ENCODE measurements around the gene TMEM232. TPM values are rescaled to one million over a fixed set of nuclear protein-coding genes. Genes with fewer than 3 reads are reported as not detected.

TMEM232 gene
- total RNA-seq, 1 experiment from 2014 or later, result 4.2 TPM

DNA sequence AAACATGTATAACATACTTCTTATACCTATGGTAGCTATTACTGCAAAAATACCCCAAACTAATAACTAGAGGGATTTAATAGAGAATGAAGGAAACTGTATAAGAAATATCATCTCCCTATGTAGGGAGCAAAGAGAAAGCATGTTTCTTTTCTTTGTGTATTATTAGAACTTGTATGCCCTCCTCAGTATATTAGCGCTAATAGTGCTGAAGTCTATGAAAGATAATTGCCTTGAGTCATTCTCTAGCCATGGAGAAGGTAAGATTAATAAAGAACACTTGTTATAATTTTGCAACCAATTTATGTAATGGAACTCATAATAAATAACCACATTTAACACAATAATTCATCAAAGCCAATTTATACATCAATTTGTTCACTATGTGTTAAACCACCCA lies 329.2 kb downstream of the TMEM232 start:
- Histone ChIP-seq H3K9ac (ENCODE audit: low read length) (no peak overlapping the region), H3K36me3 (ENCODE audit: insufficient read depth, low read length) (no peaks in the 10 kb centered on the region), H3K27me3 (ENCODE audit: low read length) (no peaks in the 10 kb centered on the region), H4K20me1 (ENCODE audit: insufficient read depth, low read depth, low read length) (no peaks in the 10 kb centered on the region), H3K4me2 (ENCODE audit: low read depth, low read length, poor library complexity, severe bottlenecking) (no peak overlapping the region), H2AFZ (ENCODE audit: low read length) (no peak overlapping the region), H3K79me2 (ENCODE audit: low read length) (no peaks in the 10 kb centered on the region), H3K4me3 (ENCODE audit: low read length) (no peak overlapping the region), H3K9me2 (replicated peaks; ENCODE audit: insufficient read depth, low read length) (no peaks in the 10 kb centered on the region), H3K9me3 (ENCODE audit: low read length) (no peaks in the 10 kb centered on the region), H3K4me1 (ENCODE audit: low read length) (no peaks in the 10 kb centered on the region), H3K27ac (ENCODE audit: low read length) (no peak overlapping the region)
- DNase-seq, result no peak

DNA sequence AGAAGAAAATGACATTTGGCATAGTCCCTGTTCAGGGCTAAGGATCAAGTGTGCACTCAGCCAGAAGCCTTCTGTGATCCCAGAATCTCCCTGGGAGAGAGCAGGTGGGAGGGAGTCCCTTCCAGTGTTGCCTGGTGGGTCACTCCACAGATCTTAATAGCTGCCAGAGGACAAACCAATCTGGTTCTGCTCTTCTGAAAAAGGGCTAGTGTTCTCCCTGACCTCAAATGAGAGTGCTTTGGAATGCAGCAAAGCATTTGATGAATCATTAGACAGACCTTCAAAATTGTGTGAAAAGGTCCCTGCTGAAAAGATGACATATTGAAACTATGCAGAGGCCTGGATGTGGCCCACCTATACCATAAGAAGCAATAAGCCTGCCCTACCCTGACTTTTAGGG lies 339.7 kb downstream of the TMEM232 start:
- H3K27ac ChIP-seq (ENCODE audit: low read length), result no peak overlapping the region
- H3K36me3 ChIP-seq (ENCODE audit: insufficient read depth, low read length), result no peaks in the 10 kb centered on the region
- no peaks in the 10 kb centered on the region for H3K9me3 ChIP-seq (ENCODE audit: low read length)
- no peak overlapping the region for H3K4me3 ChIP-seq (ENCODE audit: low read length)
- no peak overlapping the region for H3K9ac ChIP-seq (ENCODE audit: low read length)
- H3K79me2 ChIP-seq (ENCODE audit: low read length), result no peaks in the 10 kb centered on the region
- H4K20me1 ChIP-seq (ENCODE audit: insufficient read depth, low read depth, low read length), result no peaks in the 10 kb centered on the region
- no peak for DNase-seq
- no peak overlapping the region for H2AFZ ChIP-seq (ENCODE audit: low read length)
- no peak overlapping the region for H3K4me2 ChIP-seq (ENCODE audit: low read depth, low read length, poor library complexity, severe bottlenecking)
- no peaks in the 10 kb centered on the region for H3K9me2 ChIP-seq (replicated peaks; ENCODE audit: insufficient read depth, low read length)
- no peaks in the 10 kb centered on the region for H3K27me3 ChIP-seq (ENCODE audit: low read length)
- no peaks in the 10 kb centered on the region for H3K4me1 ChIP-seq (ENCODE audit: low read length)

DNA sequence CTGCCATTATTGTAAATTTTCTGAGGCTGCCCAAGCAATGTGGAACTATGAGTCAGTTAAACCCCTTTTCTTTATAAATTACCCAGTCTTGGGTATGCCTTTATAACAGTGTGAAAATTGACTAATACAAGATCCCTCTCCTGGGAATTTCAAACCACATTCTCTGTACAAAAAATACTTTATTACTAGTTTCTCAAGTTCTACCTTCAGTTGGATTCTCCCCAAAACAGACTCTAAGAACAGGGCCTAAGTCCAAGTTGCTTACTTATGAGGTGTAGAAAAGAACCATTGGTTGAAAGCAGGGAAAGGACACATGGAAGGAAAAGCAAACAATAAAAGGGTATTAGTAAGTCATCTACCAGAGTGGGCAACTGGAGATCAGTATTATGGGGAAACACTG lies 343.2 kb downstream of the TMEM232 start:
- H3K4me3 ChIP-seq (ENCODE audit: low read length), result no peak overlapping the region
- H2AFZ ChIP-seq (ENCODE audit: low read length), result no peak overlapping the region
- H3K4me1 ChIP-seq (ENCODE audit: low read length), result no peaks in the 10 kb centered on the region
- no peak overlapping the region for H3K27ac ChIP-seq (ENCODE audit: low read length)
- H3K79me2 ChIP-seq (ENCODE audit: low read length), result no peaks in the 10 kb centered on the region
- no peaks in the 10 kb centered on the region for H3K9me2 ChIP-seq (replicated peaks; ENCODE audit: insufficient read depth, low read length)
- DNase-seq, result no peak
- H3K9ac ChIP-seq (ENCODE audit: low read length), result no peak overlapping the region
- H3K27me3 ChIP-seq (ENCODE audit: low read length), result no peaks in the 10 kb centered on the region
- no peak overlapping the region for H3K4me2 ChIP-seq (ENCODE audit: low read depth, low read length, poor library complexity, severe bottlenecking)
- H3K9me3 ChIP-seq (ENCODE audit: low read length), result no peaks in the 10 kb centered on the region
- no peaks in the 10 kb centered on the region for H4K20me1 ChIP-seq (ENCODE audit: insufficient read depth, low read depth, low read length)
- no peaks in the 10 kb centered on the region for H3K36me3 ChIP-seq (ENCODE audit: insufficient read depth, low read length)

DNA sequence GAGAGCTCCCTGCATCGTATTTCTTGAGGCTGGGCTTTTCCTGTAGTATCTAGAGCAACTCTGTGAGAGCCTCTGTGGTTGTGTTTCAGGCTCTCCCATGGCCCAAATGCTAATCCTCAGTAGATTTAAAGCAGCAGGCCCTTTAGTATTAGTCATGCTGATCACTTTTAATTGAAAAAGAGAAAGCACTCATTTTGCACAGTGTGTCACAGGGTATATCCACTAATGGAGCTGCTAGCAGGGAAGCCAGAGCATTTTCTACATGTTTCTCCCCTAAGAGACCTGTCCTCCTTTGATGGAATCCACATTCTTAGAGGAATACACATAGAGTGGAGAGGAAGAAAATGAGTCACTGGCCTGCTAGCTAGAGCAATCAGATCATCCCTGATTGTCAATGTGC lies 348.5 kb downstream of the TMEM232 start:
- H3K27me3 ChIP-seq (ENCODE audit: low read length), result no peaks in the 10 kb centered on the region
- no peaks in the 10 kb centered on the region for H3K9me3 ChIP-seq (ENCODE audit: low read length)
- no peak overlapping the region for H2AFZ ChIP-seq (ENCODE audit: low read length)
- H3K9me2 ChIP-seq (replicated peaks; ENCODE audit: insufficient read depth, low read length), result no peaks in the 10 kb centered on the region
- no peak overlapping the region for H3K4me2 ChIP-seq (ENCODE audit: low read depth, low read length, poor library complexity, severe bottlenecking)
- no peak overlapping the region for H3K9ac ChIP-seq (ENCODE audit: low read length)
- DNase-seq, result no peak
- H3K36me3 ChIP-seq (ENCODE audit: insufficient read depth, low read length), result no peaks in the 10 kb centered on the region
- no peak overlapping the region for H3K27ac ChIP-seq (ENCODE audit: low read length)
- H3K79me2 ChIP-seq (ENCODE audit: low read length), result no peaks in the 10 kb centered on the region
- H3K4me3 ChIP-seq (ENCODE audit: low read length), result no peak overlapping the region
- no peaks in the 10 kb centered on the region for H4K20me1 ChIP-seq (ENCODE audit: insufficient read depth, low read depth, low read length)
- no peaks in the 10 kb centered on the region for H3K4me1 ChIP-seq (ENCODE audit: low read length)

DNA sequence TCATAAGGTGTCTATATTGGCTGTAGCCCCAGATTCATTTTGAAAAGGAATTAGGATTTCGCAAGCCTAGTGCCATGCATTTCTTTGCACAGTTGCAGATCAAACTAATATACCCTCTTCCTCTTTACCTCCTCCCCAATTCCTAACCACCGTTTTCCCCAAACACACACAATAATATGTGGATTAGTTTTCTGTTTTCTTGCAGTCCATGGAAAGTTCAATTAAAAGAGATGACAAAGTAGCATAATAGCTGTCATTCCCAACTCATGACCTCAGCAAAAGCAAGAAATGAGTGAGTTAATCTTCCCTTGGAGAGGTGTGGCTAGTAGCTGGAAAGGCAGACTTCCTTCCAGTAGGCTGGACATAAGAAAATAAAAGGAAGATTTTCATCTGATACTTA lies 349.1 kb downstream of the TMEM232 start:
- H3K4me1 ChIP-seq (ENCODE audit: low read length), result no peaks in the 10 kb centered on the region
- H3K4me3 ChIP-seq (ENCODE audit: low read length), result no peak overlapping the region
- no peak overlapping the region for H3K27ac ChIP-seq (ENCODE audit: low read length)

DNA sequence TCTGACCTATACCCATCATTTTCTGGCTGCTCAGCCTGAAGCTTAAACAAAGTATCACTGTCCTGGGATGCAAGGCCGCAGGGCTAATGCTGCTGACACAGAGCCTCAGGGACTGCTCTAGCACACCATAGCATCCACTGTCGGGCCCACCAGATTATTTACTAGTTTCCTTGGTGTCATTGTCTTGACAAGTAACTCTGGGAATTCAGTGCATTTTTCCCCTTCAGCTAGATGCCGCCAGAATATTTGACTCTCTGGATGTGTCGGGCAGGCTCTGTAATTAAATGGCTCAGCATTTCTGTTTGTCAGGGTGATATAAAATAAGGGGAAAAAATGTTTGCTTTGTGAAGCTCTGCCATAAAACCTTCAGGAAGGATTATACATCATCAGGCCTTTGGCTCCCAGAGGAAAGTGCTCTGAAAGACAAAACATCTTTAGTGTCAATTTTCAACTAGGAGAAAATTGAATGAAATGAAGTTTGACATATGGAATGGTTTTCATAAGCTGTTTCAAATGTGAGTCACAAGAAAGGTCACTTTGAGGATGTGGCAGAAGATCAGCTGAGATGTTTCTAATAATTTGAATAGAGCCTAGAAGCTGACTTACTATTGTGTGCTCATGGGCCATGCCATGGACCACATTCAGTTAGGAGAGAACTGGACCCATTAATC lies 350.1 kb downstream of the TMEM232 start:
- Histone ChIP-seq H3K9ac (ENCODE audit: low read length) (no peak overlapping the region), H3K79me2 (ENCODE audit: low read length) (no peaks in the 10 kb centered on the region), H2AFZ (ENCODE audit: low read length) (no peak overlapping the region), H3K36me3 (ENCODE audit: insufficient read depth, low read length) (no peaks in the 10 kb centered on the region), H3K9me3 (ENCODE audit: low read length) (no peaks in the 10 kb centered on the region), H3K27me3 (ENCODE audit: low read length) (no peaks in the 10 kb centered on the region), H3K4me1 (ENCODE audit: low read length) (peaks cover 6% of the 10 kb centered on the region), H3K4me3 (ENCODE audit: low read length) (no peak overlapping the region), H3K27ac (ENCODE audit: low read length) (no peak overlapping the region), H4K20me1 (ENCODE audit: insufficient read depth, low read depth, low read length) (no peaks in the 10 kb centered on the region), H3K4me2 (ENCODE audit: low read depth, low read length, poor library complexity, severe bottlenecking) (no peak overlapping the region), H3K9me2 (replicated peaks; ENCODE audit: insufficient read depth, low read length) (no peaks in the 10 kb centered on the region)
- no peak for DNase-seq

More for the DNA sequence above, 349.1 kb downstream of the TMEM232 start:
- H3K27me3 ChIP-seq (ENCODE audit: low read length), result no peaks in the 10 kb centered on the region
- H3K79me2 ChIP-seq (ENCODE audit: low read length), result no peaks in the 10 kb centered on the region
- H3K4me2 ChIP-seq (ENCODE audit: low read depth, low read length, poor library complexity, severe bottlenecking), result no peak overlapping the region
- no peaks in the 10 kb centered on the region for H4K20me1 ChIP-seq (ENCODE audit: insufficient read depth, low read depth, low read length)
- no peak for DNase-seq
- no peak overlapping the region for H3K9ac ChIP-seq (ENCODE audit: low read length)
- no peaks in the 10 kb centered on the region for H3K9me3 ChIP-seq (ENCODE audit: low read length)
- H3K9me2 ChIP-seq (replicated peaks; ENCODE audit: insufficient read depth, low read length), result no peaks in the 10 kb centered on the region
- no peaks in the 10 kb centered on the region for H3K36me3 ChIP-seq (ENCODE audit: insufficient read depth, low read length)
- H2AFZ ChIP-seq (ENCODE audit: low read length), result no peak overlapping the region

DNA sequence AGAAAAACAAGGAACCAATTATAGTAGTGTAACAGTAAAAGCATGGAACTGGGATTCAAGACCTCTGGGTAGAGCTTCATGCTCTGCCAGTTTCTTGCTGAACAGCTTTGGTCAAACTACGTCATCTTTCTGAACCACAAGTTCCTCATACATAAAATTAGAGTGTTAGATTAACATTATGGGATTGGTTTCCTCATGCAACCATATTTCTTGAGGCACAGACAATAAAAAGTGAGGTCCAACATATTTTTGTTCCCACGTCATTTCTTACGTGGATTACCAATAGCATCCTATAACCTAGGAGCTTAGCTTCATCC lies 354.8 kb downstream of the TMEM232 start:
- H3K27me3 ChIP-seq (ENCODE audit: low read length), result no peaks in the 10 kb centered on the region

DNA sequence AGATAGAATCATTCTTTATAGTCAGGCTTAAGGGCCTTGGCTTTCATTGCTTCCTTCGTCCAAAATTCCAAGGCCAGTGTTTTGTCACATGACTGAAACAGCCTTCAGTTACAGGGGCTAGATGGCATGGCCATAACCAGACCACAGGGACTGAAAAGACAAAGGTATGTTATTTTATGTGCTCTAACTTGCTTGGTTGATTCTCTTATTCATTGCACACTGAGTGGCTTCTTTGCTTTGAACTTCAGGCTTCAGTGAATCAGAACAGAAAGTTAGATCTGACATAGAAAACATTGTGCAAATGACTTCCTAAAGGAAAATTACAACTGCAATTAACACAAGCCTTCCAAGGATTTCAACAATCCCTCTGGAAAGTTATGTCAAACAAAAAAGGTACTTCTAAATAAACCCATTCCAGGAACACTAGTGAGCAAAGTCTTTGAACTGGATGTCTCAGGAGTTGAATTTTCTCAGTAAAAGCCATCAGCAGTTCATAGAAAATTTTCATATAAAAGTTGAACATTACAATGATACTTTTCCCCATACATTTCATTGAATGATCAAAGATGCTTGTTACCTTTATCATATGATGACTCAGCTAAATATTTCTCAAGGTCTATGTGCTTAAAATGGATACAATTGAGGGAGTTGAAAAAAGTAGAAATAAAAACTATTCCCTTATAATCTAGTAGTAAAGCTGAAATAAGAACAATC lies 355.3 kb downstream of the TMEM232 start:
- Histone ChIP-seq H2AFZ (ENCODE audit: low read length) (no peak overlapping the region), H3K79me2 (ENCODE audit: low read length) (no peaks in the 10 kb centered on the region), H3K9me3 (ENCODE audit: low read length) (no peaks in the 10 kb centered on the region), H3K9me2 (replicated peaks; ENCODE audit: insufficient read depth, low read length) (no peaks in the 10 kb centered on the region), H3K36me3 (ENCODE audit: insufficient read depth, low read length) (no peaks in the 10 kb centered on the region), H3K4me1 (ENCODE audit: low read length) (peaks cover 11% of the 10 kb centered on the region), H3K9ac (ENCODE audit: low read length) (no peak overlapping the region), H3K4me2 (ENCODE audit: low read depth, low read length, poor library complexity, severe bottlenecking) (no peak overlapping the region), H4K20me1 (ENCODE audit: insufficient read depth, low read depth, low read length) (no peaks in the 10 kb centered on the region), H3K27me3 (ENCODE audit: low read length) (no peaks in the 10 kb centered on the region), H3K27ac (ENCODE audit: low read length) (no peak overlapping the region), H3K4me3 (ENCODE audit: low read length) (no peak overlapping the region)
- no peak for DNase-seq

More for the DNA sequence above, 354.8 kb downstream of the TMEM232 start:
- H4K20me1 ChIP-seq (ENCODE audit: insufficient read depth, low read depth, low read length), result no peaks in the 10 kb centered on the region
- H3K36me3 ChIP-seq (ENCODE audit: insufficient read depth, low read length), result no peaks in the 10 kb centered on the region
- H3K4me1 ChIP-seq (ENCODE audit: low read length), result peaks cover 11% of the 10 kb centered on the region
- H2AFZ ChIP-seq (ENCODE audit: low read length), result no peak overlapping the region
- peak; percentile 52 for DNase-seq
- H3K27ac ChIP-seq (ENCODE audit: low read length), result no peak overlapping the region
- no peak overlapping the region for H3K4me2 ChIP-seq (ENCODE audit: low read depth, low read length, poor library complexity, severe bottlenecking)
- H3K79me2 ChIP-seq (ENCODE audit: low read length), result no peaks in the 10 kb centered on the region
- no peaks in the 10 kb centered on the region for H3K9me3 ChIP-seq (ENCODE audit: low read length)
- no peak overlapping the region for H3K4me3 ChIP-seq (ENCODE audit: low read length)
- no peak overlapping the region for H3K9ac ChIP-seq (ENCODE audit: low read length)
- no peaks in the 10 kb centered on the region for H3K9me2 ChIP-seq (replicated peaks; ENCODE audit: insufficient read depth, low read length)
